Measurements from ENCODE around the gene PNPLA7. TPM values are rescaled to one million over a fixed set of nuclear protein-coding genes. Genes with fewer than 3 reads are reported as not detected.

PNPLA7 gene
- total RNA-seq, 1 experiment from 2014 or later = 0.94 TPM

GRCh38 chr9:137437691-137438590 is 112.3 kb downstream of the PNPLA7 start:
- no peak for DNase-seq (ENCODE audit: low spot score)

- DNase-seq (ENCODE audit: low spot score) = no peak
Measured at GRCh38 chr9:137436761-137437600, 113.2 kb downstream of the PNPLA7 start.

GRCh38 chr9:137435980-137436760 is 114.0 kb downstream of the PNPLA7 start:
- DNase-seq (ENCODE audit: low spot score) = peak; percentile 90

- no peak for DNase-seq (ENCODE audit: low spot score)
Measured at GRCh38 chr9:137435381-137435891, 114.8 kb downstream of the PNPLA7 start.

- DNase-seq (ENCODE audit: low spot score) = no peak
Measured at GRCh38 chr9:137434498-137435380, 115.5 kb downstream of the PNPLA7 start.

- no peak for DNase-seq (ENCODE audit: low spot score)
Measured at GRCh38 chr9:137433916-137434431, 116.2 kb downstream of the PNPLA7 start.

GRCh38 chr9:137433349-137433915 is 116.8 kb downstream of the PNPLA7 start:
- DNase-seq (ENCODE audit: low spot score) = no peak

- no peak for DNase-seq (ENCODE audit: low spot score)
Measured at GRCh38 chr9:137432687-137433348, 117.4 kb downstream of the PNPLA7 start.

GRCh38 chr9:137431416-137431931 is 118.7 kb downstream of the PNPLA7 start:
- DNase-seq (ENCODE audit: low spot score) = no peak

GRCh38 chr9:137430723-137431415 is 119.3 kb downstream of the PNPLA7 start:
- no peak for DNase-seq (ENCODE audit: low spot score)

- DNase-seq (ENCODE audit: low spot score) = peak; percentile 64
Measured at GRCh38 chr9:137429974-137430722, 120.1 kb downstream of the PNPLA7 start.

- no peak for DNase-seq (ENCODE audit: low spot score)
Measured at GRCh38 chr9:137429546-137429890, 120.7 kb downstream of the PNPLA7 start.

- no peak for DNase-seq (ENCODE audit: low spot score)
Measured at GRCh38 chr9:137428841-137429545, 121.2 kb downstream of the PNPLA7 start.

GRCh38 chr9:137428311-137428630 is 121.9 kb downstream of the PNPLA7 start:
- no peak for DNase-seq (ENCODE audit: low spot score)

- no peak for DNase-seq (ENCODE audit: low spot score)
Measured at GRCh38 chr9:137427454-137428310, 122.5 kb downstream of the PNPLA7 start.

- no peak for DNase-seq (ENCODE audit: low spot score)
Measured at GRCh38 chr9:137426018-137426681, 124.1 kb downstream of the PNPLA7 start.

Measured in HT-29 (cell line).